Measurements from ENCODE around the gene POLG2. TPM values are rescaled to one million over a fixed set of nuclear protein-coding genes. Genes with fewer than 3 reads are reported as not detected.

The POLG2 gene
- total RNA-seq, 1 donor from 2014 or later, result 21.3 TPM

DNA sequence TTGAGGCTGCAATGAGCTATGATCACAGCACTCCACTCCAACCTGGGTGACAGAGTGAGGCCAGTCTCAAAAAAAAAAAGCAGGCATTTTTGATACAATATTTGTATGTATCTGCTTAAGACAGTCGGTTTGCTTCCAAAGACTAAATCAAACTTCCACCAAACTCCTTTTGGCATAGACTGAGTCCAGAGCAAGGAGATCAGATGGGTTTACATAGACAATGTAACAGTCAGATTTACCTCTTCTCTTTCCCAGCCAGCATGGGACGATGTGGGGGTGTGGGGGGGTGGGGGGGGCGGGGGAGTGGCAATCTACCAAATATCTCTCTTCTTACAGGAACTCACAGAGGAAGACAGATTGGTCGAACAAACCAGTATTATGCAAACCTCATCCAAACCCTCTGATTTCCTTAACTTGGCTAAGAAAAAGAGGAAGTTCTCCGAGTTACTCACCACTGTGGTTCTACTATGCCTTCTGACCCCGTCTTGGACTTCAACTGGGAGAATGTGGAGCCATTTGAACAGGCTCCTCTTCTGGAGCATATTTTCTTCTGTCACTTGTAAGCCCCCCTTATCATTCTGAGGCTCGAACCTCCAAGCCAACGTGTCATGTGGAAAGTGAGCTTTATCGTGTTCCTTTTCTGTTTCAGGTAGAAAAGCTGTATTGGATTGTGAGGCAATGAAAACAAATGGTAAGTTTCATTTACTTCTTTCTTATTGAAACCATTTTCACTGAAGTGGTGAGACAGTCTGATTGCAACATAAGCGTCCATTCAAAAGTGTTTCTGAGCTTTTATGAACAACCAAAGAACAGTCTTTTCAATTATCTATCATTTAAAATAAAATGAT, 48.0 kb downstream of the POLG2 start, which contains the start of gene MILR1:
Gene MILR1 (plus strand): TSS at position 451 of the 848 bp plus-strand sequence. CDS start 54 bp downstream, at position 505.
- DNase-seq (ENCODE audit: low spot score), result no peak
- H3K36me3 Mint-ChIP-seq (ENCODE audit: low read depth, unreplicated experiment), result no peaks in the 10 kb centered on the region
- H3K27ac Mint-ChIP-seq (ENCODE audit: unreplicated experiment), result peak within 1 kb of the TSS; percentile 91
- no peak within 1 kb of the TSS for H3K4me3 Mint-ChIP-seq (ENCODE audit: unreplicated experiment)
- peaks cover 2% of the 10 kb centered on the region for H3K27me3 Mint-ChIP-seq (ENCODE audit: unreplicated experiment)
- no peaks in the 10 kb centered on the region for H3K9me3 Mint-ChIP-seq (ENCODE audit: unreplicated experiment)
- peaks cover 4% of the 10 kb centered on the region for H3K4me1 Mint-ChIP-seq (ENCODE audit: unreplicated experiment)
- TF ChIP-seq, protein P1, sequence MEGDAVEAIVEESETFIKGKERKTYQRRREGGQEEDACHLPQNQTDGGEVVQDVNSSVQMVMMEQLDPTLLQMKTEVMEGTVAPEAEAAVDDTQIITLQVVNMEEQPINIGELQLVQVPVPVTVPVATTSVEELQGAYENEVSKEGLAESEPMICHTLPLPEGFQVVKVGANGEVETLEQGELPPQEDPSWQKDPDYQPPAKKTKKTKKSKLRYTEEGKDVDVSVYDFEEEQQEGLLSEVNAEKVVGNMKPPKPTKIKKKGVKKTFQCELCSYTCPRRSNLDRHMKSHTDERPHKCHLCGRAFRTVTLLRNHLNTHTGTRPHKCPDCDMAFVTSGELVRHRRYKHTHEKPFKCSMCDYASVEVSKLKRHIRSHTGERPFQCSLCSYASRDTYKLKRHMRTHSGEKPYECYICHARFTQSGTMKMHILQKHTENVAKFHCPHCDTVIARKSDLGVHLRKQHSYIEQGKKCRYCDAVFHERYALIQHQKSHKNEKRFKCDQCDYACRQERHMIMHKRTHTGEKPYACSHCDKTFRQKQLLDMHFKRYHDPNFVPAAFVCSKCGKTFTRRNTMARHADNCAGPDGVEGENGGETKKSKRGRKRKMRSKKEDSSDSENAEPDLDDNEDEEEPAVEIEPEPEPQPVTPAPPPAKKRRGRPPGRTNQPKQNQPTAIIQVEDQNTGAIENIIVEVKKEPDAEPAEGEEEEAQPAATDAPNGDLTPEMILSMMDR (IDR thresholded peaks at IDR 0.05; ENCODE audit: unreplicated experiment), result no peak

DNA sequence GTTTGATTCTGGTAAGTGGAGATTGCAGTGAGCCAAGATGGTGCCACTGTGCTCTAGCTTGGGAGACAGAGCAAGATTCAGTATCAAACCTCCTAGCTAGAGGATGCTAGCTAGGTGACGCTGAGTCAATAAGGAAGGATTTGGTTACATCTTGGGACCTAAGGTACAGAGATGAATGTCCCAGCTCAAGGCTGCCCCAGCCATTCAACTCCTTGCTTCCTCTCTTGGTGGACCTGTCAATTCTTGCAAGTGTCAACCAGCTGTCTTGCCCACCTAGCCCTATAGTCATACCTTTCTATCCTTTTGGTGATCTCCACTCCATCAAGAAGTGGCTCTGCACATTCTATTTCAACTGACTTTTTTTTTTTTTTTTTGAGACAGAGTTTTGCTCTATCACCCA, 49.3 kb downstream of the POLG2 start:
- H3K4me1 Mint-ChIP-seq (ENCODE audit: unreplicated experiment), result peaks cover 7% of the 10 kb centered on the region
- no peaks in the 10 kb centered on the region for H3K27me3 Mint-ChIP-seq (ENCODE audit: unreplicated experiment)
- H3K36me3 Mint-ChIP-seq (ENCODE audit: low read depth, unreplicated experiment), result no peaks in the 10 kb centered on the region
- no peak overlapping the region for H3K4me3 Mint-ChIP-seq (ENCODE audit: unreplicated experiment)
- no peaks in the 10 kb centered on the region for H3K9me3 Mint-ChIP-seq (ENCODE audit: unreplicated experiment)
- no peak overlapping the region for H3K27ac Mint-ChIP-seq (ENCODE audit: unreplicated experiment)
- no peak for DNase-seq (ENCODE audit: low spot score)
- TF ChIP-seq, protein P1 (IDR thresholded peaks at IDR 0.05; ENCODE audit: unreplicated experiment), result no peak

DNA sequence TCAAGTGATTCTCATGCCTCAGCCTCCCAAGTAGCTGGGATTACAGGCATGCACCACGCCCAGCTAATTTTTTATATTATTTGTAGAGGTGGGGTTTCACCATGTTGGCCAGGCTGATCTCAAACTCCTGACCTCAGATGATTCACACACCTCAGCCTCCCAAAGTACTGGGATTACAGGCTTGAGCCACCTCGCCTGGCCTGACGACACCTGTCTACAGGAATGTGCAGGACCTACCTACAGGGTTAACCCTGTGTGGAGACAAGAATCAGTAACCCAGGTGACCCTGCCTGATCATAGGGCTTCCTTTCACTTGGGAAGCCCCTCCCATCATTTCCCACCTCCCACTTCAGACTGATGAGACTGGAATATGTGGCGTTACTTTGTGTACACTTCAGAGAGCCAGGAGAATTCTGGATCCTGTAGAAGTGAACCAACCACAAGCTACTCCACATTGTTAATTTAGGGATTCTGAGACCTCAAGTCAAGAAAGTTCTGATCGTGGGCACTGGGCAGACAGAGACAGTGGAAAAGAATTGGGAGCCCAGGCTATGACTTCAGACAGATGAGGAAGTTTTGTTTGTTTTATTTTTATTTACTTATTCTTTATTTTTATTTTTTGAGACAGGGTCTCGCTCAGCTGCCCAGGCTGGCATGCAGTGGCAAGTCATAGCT, 53.6 kb downstream of the POLG2 start:
- TF ChIP-seq, protein P1 (IDR thresholded peaks at IDR 0.05; ENCODE audit: unreplicated experiment), result no peak
- Mint-ChIP-seq H3K9me3 (ENCODE audit: unreplicated experiment) (peaks cover 13% of the 10 kb centered on the region), H3K4me3 (ENCODE audit: unreplicated experiment) (no peak overlapping the region), H3K27ac (ENCODE audit: unreplicated experiment) (no peak overlapping the region), H3K27me3 (ENCODE audit: unreplicated experiment) (peaks cover 4% of the 10 kb centered on the region), H3K4me1 (ENCODE audit: unreplicated experiment) (peaks cover 8% of the 10 kb centered on the region), H3K36me3 (ENCODE audit: low read depth, unreplicated experiment) (peaks cover 8% of the 10 kb centered on the region)
- DNase-seq (ENCODE audit: low spot score), result no peak

DNA sequence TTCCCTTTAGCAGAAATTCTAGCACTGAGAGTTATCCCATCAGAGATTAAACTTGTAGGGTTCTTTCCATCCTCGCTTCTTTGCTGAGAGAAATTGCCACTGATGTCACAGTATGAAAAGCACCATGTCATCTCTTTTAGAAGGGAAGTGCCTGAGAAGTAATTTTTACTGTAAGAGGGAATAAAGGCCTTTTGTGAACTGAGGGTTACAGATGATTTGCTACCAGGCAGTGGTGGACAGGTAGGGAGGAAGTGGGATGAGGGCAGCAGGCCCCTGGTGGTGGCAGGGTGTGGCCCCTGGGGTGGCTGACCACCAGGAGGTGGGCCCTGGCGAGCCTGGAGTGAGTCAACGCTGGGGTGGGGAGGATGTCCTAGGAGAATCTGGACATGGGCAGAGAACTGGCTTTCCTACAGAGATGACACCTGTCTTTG, 54.3 kb downstream of the POLG2 start:
- Mint-ChIP-seq H3K4me3 (ENCODE audit: unreplicated experiment) (no peak overlapping the region), H3K27me3 (ENCODE audit: unreplicated experiment) (peaks cover 4% of the 10 kb centered on the region), H3K36me3 (ENCODE audit: low read depth, unreplicated experiment) (peaks cover 9% of the 10 kb centered on the region), H3K27ac (ENCODE audit: unreplicated experiment) (no peak overlapping the region), H3K4me1 (ENCODE audit: unreplicated experiment) (peaks cover 8% of the 10 kb centered on the region), H3K9me3 (ENCODE audit: unreplicated experiment) (peaks cover 13% of the 10 kb centered on the region)
- DNase-seq (ENCODE audit: low spot score), result no peak
- TF ChIP-seq, protein P1 (IDR thresholded peaks at IDR 0.05; ENCODE audit: unreplicated experiment), result no peak
